Measurements from ENCODE around the gene ENHO.

ENHO gene

DNA sequence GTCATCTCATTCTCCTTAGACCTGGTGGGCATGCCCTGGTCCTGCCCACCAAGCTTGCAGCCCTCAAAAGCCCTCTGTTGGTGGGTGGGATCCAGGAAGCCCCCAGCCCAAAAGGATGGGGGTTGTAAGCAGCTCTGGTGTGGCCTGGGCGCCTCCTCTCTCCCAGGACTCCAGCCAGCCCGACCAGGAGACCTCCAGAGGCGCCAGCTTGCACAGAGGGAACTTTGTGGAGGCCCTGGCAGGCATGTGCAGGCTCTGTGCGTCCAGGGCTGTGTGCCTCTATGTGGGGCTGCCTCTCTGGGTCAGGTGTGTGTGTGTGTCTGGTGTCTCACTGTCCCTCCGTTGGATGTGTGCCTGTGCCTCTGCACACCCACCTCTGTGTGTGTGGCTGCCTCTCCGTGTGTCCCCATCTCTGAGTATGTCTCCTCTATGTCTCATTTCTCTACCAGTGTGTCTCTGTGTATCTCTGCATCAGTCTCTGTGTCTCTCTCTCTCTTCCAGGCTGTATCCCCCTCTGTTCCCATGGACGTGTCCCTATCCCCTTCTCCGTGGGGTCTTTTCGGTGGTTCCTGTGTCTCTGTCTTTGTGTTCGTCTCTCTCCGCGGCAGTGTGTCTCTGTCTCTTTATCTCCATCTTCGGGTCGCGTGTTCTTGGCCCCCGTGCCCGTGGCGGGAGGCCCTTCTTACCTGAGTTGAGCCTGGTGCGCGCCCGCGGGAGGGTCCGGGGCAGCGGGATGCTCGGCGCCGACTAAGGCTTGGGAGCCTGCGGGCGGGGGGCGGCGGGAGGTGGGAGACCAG is 501 bp downstream of the ENHO start:
- DNase-seq, result no peak

DNA sequence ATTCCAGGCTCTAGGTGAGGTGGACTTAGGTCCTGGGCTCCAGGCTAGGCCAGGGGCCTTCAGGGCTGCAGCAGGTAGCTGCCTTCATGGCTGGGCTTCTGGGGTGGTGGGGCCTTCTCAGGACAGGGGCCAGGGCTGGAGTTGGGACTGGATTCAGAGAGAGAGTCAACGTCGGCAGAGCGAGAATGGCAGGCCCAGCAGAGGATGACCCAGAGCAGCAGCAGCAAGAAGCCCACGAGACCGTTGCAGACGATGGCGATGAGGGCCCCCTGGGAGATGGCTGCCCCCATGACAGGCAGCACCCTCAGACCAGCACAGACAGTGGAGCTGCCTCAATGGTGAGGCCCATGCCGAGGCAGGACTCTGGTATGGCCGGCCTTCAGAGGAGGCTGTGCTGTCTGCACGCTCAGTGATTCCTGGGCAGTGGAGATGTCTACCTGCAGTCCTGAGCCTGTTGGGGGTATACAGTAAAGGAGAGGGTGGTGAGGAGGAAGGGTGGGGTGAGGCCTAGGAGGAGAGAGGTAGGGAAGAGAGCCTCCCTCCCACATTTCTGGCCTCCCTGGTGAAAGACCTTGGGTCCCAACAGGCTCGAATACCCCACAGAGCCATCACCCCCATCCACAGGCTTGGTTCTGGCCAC is 1.3 kb downstream of the ENHO start:
- no peak for DNase-seq

- DNase-seq, result no peak
Observed at GRCh38 chr9:34520505-34521385, 2.0 kb downstream of the ENHO start.

GRCh38 chr9:34520096-34520495 is 2.7 kb downstream of the ENHO start:
- DNase-seq, result no peak

GRCh38 chr9:34519321-34520020 is 3.3 kb downstream of the ENHO start:
- no peak for DNase-seq

DNA sequence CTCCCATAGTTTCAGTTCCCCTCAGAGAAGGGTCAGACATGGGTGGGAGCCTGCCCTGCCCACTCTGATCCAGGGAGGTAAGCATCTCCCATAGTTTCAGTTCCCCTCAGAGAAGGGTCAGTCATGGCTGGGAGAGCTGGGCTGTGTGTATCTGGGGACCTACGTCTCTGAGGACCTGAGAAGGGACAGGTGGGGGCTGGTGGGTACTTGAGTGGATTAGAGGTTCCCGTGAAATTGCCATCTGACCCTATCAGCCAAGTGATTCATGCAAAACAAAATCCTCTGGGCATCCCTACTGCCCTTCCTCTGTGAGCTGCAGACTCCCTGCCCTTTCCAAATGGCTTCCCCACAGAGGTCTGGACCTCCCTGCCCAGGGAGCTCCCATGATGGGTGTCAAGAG is 3.9 kb downstream of the ENHO start:
- no peak for DNase-seq

DNA sequence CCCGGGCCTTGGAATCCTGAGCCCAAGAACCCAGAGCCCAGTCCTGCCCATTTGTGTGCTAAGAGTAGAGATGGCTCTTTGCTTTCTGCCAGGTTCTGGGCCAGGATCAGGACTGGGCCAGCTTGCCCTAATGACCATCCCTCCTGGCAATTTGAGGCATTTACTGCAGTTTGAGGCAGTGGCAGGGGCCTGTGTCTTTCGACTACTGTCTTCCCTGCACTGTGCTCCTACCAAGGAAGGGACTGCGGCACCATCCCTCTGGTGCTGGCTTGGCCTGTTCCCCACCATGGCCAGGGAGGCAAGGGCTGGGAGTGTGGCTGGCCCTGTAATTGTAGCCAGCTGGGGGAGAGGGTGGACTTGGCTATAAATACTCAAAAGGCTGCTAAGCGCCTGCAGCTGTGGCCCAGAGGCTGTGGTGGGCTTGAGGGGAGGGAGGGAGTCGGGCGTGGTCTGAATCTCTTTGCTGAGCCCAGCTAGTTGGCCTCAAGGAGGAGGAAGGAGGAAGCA is 4.6 kb downstream of the ENHO start:
- DNase-seq, result peak; percentile 70

DNA sequence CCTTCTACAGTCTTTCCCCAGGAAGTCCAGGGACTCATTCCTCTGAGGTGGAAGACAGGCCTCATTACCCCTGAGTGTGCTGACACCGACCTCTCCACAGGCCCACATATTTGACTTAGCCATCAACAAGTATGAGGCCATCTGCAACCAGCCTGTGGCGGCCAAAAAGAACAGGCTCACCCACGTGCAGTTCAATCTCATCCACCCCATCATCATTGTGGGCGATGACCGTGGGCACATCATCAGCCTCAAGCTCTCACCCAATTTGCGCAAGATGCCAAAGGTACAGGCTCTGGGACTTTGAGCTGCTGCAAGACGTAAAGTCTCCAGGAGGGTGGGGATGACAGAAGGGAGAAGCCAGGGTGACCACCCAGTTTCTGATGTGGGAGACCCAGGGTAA is 5.6 kb downstream of the ENHO start:
- DNase-seq, result no peak

- DNase-seq, result no peak
Observed at GRCh38 chr9:34515959-34516358, 6.8 kb downstream of the ENHO start.

GRCh38 chr9:34514816-34515215 is 8.0 kb downstream of the ENHO start:
- DNase-seq, result no peak

DNA sequence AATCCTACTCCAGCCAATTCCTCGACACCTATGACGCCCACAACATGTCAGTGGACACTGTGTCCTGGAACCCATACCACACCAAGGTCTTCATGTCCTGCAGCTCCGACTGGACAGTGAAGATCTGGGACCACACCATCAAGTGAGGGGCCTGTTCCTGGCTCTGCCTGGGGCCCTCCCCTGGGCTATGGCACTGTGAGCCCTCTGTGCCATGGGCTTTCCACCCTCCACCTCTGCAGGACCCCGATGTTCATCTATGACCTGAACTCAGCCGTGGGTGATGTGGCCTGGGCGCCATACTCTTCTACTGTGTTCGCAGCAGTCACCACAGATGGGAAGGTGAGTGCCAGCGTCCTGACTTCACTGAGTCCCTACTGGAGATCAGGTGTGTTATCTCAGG is 8.4 kb downstream of the ENHO start:
- DNase-seq, result no peak

GRCh38 chr9:34513567-34514214 is 9.1 kb downstream of the ENHO start:
- no peak for DNase-seq

DNA sequence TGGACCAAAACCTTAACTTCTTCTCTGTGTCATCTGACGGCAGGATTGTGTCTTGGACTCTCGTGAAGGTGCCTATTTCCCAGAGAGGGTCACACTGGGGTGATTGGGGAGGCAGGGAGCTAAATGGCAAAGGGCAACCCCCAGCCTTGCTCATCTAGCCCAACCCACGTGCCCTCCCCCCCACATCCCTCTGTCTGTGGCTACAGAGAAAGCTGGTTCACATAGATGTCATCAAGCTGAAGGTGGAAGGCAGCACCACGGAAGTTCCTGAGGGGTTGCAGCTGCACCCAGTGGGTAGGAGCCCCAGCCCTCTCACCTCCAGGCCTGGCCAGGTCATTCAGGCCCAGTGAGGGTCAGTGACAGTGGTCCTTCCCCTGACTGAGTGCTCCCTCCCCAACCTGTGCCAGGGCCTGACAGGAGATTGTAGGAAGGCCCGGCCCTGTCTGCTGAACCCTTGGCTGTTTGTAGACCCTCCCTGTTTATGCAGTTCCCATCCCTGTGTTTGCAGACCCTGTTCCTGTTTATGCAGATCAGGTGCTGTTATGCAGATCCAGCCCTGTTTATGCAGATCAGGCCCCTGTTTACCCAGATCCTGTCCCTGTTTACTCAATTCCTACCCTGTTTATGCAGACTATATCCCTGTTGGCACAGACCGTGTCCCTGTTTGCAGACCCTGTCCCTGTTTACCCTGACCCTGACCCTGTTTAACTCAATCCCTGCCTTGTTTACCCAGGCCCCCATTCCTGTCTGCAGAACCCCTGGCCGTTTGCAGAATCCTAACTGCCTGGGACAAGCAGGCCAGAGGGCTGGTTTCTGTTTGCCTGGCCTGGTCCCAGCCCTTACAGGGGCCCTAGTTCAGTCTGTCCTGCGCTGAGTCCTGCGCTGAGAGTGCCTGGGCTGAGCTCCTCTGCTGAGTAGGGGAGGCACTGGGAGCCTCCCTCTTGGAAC is 10.4 kb downstream of the ENHO start:
- peak; percentile 61 for DNase-seq

GRCh38 chr9:34510497-34511468 is 12.0 kb downstream of the ENHO start:
- DNase-seq, result no peak

- DNase-seq, result no peak
Observed at GRCh38 chr9:34508951-34509350, 13.8 kb downstream of the ENHO start.

DNA sequence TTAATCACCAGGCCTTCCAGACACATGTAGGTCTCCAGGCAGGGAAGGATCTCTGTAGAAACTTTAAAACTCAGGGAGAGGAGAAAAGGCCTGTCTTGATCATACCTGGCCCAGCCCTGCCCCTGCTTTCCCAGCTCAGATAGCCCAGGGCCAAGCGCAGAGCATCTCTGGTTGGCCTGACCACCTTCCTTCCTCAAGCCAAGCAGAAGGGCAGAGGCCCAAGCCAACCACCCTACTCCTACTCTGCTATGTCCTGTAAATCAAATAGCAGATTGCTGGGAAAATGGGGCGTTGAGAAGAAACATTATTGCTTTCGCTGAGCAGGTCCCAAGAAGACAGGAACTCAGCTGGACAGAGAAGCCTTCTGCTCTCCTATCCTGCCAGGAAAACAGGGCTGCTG is 14.3 kb downstream of the ENHO start:
- no peak for DNase-seq

- DNase-seq, result no peak
Observed at GRCh38 chr9:34507966-34508365, 14.8 kb downstream of the ENHO start.

GRCh38 chr9:34507556-34507955 is 15.2 kb downstream of the ENHO start:
- no peak for DNase-seq

DNA sequence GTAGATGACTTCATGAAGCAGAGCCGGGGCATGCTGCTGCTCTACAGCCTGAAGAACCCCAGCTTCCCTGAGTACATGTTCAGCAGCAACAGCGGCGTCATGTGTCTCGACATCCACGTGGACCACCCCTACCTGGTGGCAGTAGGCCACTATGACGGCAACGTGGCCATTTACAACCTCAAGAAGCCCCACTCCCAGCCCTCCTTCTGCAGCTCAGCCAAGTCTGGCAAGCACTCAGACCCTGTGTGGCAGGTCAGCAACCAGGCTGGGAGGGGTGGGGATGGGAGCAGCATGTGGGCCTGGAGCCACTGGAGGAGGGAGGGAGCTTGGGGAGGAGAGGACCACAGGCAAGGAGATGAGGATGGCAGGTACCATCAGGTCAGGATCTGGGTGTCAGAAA is 16.2 kb downstream of the ENHO start:
- no peak for DNase-seq

Measured in right forelimb (tissue), 1 donor.